Measurements from ENCODE around the gene PDZD2.
"Not testable (repeated sequence)": the region's sequence is repeated elsewhere in the genome, so short reads cannot be mapped to it uniquely, and the experiment has no call there.

Gene PDZD2

DNA sequence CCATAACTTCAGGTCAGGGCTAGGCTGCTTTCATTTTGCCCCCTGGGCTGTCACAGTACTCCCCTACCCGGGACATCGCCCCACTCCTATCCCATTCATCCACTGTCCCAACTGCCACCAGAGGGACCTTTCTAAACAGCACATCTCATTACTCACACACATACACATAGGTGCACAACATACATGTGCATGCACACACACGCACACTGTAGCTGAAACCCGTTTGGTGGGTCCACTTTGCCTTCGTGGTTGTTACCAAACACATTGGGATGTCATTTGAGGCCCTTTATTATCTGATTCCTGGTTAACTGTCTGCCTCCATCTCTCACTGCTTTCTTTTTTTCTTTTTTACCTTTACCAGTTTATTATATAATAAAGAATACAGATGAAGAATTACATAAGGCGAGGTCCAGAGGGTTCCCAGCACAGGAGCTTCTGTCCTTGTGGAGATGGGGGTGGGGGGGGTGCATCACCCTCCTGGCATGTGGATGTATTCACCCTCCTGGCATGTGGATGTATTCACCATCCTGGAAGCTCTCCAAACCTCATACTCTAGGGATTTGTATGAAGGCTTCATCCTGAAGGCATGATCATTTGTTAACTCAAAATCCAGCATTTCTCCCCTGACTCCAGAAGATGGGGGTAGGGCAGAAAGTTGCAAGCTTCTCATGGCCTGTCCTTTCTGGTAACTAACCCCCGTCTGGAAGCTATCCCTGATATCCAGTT is 349.2 kb downstream of the PDZD2 start:
- no peak for DNase-seq

DNA sequence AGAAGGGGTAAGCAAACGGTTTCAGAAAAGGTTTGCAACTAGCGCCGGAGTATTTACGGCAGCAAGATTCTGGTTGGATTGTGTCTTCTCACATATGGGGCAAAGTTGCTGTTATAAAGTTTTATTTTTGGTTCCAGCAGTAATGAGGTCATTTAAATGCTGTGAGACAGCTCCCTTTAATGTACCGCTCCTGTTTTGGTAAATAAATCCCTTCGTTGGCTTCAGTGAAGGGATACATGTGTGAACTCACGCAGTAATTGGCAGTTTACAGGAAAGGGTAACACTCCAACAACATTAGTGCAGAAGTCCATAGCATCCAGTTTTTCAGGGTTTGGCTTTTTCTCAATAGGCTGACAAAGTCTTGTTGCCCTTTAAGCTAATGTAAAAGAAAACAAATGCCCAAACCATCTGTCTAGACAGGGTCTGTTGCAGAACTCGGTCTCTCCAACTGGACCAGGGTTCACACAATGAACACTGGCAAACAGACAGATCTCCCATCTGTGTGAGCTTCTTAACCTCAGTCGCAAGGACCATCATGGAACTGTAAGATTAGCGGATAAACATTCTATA is 351.2 kb downstream of the PDZD2 start:
- no peak for DNase-seq

DNA sequence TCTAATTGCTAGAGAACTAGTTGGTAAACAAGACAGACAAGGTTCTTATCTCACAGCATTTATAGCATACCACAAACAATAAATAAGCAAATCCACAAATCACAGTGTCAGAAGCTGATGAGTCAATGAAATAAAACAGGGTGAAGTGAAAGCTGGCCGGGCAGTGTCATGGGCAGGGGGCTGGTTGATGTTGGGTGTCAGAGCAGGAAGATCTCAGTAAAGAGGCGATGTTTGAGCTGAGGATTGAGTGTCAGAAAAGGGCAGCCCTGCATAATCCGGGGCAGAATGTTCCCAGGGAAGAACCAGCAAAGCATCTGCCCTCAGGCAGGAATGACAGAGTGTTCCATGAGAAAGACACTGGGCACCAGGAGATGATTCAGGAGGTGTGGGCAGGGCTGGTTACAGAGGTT is 351.8 kb downstream of the PDZD2 start:
- no peak for DNase-seq

DNA sequence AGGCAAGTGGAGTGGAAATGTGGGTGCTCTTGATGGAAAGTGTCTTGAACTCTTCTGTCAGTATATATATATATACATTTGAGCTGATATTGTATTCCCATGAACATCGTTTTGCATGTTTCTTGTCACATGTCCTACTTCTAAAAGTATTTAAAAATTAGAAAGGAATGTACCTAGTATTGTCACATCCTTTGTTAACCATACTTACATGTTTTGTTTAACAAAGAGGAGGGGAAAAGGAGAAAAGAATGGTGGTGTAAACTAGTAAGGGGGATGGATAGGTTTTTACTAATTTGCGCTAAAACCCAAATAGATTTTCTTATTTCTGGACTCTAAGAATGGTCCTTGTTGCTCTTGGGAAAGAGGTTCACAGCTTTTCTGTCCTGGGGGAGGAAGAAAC is 353.4 kb downstream of the PDZD2 start:
- no peak for DNase-seq

DNA sequence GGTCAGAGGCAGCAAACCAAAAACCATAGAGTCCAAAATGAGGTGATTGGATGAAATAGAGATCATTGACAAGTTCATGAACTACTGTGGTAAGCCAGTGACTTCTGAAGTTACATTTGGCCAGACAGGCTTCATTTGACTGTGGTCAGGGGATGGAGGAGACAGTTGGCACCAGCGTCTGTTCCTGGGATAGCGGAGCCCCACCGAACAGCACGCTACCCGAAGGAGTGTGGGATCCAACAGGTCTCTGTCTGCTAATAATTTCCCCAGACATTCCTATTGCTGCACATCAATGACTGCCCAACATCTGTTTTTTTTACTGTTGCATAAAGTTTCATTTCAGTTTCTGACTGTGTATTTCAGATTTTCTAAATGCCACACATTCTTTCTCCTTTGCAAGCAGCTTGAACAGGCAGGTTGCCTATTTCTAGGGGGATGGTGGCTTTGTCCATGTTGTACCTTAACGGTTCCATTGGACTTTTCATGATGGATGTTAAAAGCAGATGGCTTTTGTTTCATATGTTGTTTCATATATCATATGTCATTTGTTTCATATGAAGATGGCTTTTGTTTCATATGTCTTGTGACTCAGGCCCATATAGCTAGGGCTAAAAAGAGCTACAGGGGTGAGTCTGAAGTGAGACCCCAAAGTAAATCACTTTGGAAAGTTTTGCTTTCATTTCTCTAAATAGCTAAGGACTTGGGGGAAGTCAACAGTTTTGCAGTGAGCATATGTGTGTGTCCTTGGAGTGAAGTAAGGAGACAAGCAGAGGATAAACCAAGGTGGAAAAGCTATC is 354.4 kb downstream of the PDZD2 start:
- DNase-seq: no peak

DNA sequence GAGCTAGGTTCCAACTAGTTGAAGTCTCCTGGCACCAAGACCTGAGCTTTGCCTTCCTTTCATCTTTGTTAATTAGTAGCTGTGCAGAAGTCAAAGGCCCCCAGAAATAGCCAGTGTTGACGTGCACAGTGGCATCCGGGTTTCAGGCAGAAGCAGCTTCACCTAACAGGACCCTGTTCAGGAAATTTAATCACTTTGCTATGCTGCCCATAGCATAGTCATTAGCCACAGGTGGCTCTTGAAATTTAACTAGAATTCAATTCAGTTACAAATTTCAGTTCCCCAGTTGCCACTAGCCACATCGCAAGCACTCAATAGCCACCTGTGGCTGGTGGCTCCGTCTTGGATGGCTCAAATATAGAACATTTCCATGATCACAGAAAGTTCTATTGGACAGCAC is 356.1 kb downstream of the PDZD2 start:
- DNase-seq: no peak

DNA sequence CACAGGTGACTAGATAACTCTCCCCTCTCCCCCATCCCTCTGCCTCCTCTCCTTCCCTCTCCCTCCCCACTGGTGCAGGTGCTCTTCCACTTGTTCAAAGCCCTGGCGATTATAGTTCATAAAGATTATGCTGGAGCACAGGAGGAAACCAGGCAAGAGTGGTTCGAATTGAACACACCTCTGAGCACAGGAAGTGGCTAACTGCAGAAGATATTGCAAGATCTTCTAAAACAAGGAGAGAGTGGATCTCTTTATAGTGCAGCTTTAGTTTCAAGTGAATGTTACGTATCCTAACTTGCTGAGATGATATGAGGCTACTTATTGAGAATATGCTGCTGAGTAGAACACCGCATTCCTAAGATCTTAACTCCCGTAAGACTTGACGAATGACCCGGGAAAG is 356.8 kb downstream of the PDZD2 start:
- DNase-seq: no peak

DNA sequence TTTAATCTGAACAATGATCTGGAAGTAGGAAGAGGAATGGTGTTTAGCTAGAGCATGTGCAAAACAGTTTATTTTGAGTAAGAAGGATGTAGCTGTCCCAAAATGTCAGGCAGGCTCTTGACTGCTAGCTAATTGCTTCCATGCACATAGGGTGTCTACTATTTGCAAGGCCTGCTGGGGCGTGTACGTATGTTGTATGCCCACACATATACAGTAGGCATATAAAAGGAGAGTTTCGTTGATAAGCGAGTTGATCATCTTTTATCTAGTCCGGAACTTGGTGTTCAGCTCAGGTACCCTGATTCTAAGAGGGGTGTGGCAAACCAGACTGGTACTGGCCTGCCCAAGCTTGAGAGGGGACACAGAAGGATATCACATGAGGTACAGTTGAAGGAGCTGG is 358.0 kb downstream of the PDZD2 start:
- DNase-seq: no peak

DNA sequence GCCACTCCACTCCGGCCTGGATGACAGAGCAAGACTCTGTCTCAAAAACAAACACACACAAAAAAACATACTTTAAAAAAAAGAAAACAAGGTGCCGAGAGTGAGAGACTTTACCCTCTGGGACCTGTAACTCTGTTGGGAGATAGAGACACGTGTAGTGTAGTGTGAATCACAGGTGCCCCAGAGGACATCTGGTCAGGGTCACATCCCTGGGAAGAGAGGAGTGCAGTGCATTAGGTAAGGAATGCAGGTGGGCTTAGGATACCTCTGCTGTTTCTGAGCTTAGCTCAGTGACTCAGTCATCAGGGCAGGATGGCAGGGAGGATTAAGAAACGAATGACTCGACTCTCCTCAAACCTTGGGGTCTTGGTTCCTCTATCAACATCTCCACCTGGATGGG is 360.5 kb downstream of the PDZD2 start:
- no peak for DNase-seq

DNA sequence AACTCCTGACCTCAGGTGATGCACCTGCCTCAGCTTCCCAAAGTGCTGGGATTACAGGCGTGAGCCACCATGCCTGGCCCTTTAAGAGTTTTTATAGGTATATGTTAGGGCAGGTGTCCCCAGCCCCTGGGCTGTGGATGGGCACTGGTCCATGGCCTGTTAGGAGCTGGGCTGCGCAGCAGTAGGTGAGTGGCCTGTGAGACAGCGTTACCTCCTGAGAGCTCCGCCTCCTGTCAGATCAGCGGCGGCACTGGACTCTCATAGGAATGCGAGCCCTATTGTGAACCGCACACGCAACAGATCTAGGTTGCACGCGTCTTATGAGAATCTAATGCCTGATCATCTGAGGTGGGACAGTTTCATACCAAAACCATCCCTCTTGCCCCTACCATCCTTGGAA is 361.8 kb downstream of the PDZD2 start:
- DNase-seq: no peak

DNA sequence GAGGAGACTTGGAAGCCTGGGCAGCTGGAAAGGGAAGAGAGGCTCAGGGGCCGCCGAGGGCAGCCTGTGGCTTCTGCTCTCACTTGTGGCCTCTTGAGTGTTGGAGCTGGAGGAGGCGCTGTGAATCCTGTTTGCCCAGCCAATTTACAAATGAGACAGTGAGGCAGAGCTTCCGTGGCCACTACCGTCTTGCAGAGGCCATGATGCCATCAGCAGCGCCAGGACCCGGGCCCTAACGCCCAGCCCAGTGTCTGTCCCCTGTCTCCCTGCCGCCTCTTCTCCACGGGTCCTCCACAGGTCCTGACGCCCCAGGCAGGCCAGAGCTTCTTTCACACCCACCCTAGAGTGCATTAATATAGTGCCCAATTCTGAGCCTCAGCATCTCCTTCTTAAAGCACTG is 362.4 kb downstream of the PDZD2 start:
- DNase-seq: no peak

DNA sequence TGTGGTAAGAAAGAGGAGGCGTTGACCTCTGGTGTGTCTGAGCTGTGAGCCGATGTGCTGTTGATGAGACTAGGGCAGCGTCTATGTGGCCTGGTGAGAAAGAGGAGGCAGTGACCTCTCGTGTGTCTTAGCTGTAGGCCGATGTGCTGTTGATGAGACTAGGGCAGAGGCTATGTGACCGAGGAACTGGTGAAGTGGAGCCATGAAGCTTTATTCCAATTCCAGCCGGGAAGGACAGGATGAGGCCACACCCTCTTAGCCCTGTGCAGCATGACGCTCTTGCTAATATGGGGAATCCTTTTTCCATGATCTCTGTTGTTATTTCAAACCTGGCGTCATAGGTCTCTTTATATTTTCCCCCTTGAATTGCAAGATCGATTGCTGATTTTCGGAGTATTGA is 362.8 kb downstream of the PDZD2 start:
- no peak for DNase-seq

DNA sequence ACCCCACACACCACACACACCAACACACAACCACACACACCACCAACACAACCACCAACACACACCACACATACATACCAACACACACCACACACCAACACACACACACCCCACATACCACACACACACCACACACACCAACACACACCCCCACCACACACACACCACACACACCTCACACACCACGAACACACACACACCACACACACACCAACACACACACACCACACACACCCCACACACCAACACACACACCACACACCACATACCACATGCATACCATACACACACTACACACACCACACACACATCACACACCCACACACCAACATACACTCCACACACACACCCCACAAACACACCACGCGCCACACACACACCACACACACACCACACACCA is 363.8 kb downstream of the PDZD2 start:
- DNase-seq: no peak

DNA sequence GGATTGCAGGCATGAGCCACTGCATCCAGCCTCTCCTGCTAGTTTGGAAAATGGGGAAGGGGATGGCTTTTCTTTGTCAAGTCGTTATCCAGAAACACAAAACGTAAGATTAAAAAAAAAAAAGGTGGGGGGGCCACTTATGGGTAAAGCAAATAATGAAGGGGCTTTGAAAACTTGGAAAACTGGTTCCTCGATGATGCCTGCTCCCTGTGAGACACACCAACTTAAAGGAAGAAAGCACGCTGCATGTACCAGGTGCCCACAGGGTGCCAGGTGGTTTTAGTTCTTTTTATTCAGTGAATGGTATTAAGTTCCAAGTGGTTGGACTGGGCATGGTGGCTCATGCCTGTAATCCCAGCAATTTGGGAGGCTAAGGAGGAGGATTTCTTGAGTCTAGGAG is 365.1 kb downstream of the PDZD2 start:
- no peak for DNase-seq

DNA sequence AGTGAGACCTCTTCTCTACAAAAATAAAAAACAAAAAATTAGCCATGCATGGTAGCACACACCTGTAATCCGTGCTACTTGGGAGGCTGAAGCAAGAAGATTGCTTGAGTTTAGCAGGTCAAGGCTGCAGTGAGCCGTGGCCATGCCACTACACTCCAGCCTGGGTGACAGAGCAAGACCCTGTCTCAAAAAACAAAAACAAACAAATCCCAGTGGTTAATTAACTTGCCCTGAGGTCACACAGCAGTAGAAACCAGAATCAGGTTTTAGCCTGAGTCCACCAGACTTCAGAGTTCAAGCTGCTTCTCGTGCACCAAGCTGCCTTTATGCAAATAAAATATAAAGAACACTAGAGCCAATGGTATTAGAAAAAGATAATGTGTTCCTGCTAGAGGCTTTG is 365.5 kb downstream of the PDZD2 start:
- DNase-seq: no peak

DNA sequence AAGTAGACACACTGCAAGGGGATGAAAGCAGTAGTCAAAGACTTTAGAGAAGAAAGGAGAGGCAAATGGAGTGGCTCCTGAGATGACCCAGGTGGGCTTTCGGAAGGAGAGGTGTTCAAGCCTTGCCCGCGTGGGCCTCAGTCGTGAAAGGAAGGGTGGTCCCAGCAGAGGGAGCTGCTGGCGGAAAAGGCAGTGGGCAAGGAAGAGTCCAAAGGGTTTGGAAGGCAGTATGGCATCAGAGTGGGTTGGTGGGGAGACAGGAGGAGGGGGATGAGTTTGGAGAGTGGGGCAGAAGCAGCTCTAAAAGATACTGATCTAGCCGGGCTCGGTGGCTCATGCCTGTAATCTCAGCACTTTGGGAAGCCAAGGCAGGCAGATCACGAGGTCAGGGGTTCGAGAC is 369.8 kb downstream of the PDZD2 start:
- DNase-seq: no peak

DNA sequence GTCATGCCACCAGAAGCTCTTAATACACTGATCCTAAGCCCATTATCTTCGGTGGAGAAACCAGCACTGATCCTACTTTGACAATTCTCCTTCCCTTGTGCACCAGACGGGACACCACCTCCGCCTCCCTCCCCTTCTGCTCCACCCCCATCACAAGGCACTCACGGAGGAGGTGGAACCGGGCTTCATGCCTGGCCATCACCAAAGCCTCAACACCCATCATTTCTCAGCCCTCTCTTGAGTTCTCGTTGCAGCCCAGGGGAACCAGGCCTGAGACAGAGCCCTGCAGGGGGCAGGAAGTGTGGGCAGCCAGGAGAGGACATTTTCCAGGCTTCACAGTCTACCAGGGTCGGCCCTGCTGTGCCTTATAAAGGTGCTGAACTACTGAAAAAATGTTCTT is 374.7 kb downstream of the PDZD2 start:
- DNase-seq: no peak

DNA sequence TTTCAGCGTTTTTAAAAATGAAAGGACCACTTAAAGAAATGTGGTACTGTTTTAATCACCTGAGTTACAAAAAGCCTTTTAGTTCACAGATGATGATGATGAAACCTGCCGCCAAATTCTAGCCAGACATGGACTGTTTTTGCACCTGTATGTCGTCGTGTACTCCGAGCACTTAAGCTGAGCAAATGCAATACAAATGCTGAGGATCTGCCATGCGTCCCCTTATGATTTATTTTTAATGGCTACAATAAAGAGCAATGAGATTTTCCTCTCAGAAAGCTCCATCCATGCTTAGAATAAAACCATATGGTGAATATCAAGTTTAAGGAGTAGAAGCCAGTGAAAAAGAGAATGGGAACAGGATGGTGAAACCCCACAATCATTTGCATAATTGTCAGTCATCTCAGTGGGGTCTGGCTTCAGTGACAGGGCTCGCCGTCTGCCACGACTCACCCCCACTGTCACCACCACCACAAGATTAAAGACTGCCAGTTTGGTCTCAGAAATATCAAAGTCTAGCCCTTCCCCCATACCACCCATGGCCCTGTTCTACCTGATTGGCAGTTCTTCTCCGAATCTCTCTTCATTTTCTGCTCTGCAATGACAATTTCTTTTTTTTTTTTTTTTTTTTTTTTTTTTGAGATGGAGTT is 375.3 kb downstream of the PDZD2 start:
- DNase-seq: no peak

DNA sequence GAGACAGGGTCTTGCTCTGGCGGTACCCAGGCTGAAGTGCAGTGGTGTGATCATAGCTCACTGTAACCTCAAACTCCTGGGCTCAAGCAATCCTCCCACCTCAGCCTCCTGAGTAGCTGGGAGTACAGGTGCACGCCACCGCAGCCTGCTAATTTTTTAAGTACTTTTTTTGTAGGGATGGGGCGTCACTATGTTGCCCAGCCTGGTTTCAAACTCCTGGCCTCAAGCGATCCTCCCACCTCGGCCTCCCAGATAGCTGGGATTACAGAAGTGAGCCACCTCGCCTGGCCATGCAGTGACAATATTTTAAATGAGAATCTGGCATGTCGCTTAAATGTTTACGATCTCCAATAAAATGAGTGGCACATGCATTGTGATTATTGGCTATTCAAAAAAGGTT is 376.3 kb downstream of the PDZD2 start:
- DNase-seq: not testable (repeated sequence)

DNA sequence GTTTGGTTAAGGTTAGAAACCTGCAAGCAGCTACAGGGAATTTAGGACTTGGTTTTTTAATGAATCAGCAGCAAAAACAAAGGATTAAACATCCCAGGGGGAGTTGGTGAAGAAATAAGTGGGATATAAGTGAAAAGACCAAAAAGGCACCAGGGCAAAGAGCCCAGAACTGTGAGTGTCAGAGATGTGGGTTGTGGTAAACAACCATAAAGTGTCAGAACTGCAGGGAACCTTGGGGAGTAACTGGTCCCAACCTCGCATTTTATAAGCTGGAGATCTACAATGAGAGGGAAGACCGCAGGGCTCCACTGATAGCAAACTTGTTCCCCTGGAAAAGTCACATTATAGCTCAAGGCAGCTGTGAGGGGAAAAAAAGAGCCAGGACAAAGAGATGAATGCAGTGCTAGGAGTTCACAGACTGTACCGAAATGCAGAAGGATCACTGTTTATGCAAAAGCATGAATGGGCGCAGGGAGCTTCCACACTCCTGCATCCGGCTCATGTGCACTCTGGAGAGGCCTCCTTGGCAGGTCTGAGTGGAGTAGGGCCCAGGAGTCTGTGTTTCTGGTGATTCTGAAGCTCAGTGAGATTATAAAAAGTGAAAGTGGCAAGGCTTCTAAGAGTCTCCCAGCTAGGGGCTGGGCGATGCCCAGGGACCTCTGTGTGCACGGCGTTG is 378.9 kb downstream of the PDZD2 start:
- no peak for DNase-seq

DNA sequence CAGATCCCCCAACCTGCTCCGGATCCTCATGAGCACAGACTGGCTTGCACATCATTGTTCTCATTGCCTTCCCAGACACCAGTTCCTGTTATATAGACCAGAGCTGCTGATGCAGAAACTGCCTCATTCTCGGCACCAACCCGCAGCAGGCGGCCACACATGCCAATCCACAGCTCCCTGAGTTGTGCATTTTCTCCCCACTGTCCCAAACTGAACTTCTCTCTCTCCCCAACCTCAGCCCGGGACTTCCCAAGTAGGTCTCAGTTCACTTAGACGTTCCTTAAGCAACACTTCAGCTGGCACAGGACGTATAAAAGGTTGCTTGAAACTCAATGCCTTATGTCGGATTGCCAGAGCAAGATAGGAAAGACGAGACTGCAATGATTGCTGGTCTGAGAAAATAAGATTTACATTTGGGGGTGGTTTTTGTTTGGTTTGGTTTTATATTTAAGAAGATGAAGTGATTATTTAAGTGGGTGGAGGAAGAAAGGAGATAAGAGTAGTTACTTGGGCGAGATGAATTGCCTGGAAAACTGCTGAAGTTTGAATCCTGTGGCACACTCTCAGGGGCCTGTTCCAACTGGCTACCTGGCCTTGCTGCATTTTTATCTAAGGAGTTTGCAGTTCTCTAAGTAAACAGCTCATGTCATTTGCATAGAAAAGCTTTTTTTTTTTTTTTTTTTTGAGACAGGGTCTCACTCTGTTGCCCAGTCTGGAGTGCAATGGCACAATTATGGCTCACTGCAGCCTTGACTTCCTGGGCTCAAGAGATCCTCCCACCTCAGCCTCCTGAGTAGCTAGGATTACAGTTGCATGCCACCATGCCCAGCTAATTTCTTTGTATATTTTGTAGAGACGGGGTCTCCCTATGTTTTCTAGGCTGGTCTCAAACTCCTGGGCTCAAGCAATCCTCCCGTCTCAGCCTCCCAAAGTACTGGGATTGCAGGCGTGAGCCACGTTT is 379.8 kb downstream of the PDZD2 start:
- DNase-seq: no peak

DNA sequence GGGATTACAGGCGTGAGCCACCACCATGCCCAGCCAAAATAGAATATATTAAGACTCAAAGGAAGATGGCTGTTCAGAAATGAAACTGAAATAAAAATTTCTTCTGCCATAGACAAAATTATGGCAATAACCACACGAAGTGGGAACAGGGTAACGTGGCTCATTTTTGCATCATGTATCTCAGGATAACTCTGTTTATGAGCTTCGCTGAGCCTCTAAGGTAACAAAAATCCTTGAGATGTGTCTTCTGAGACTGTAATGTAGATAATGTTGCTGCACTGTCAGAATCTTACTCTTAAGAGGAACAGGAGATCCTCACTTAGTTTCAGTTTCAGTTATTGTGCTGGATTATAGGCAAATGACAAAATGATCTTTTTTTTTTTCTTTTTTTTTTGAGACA is 381.3 kb downstream of the PDZD2 start:
- peak; percentile 82 for DNase-seq

Data from OCI-M1 (cell line).